AG09319 (cell line): ENCODE data around the gene PROCR.
"Not testable (repeated sequence)": the region's sequence is repeated elsewhere in the genome, so short reads cannot be mapped to it uniquely, and the experiment has no call there.

ENCODE experiments used
- DNase-seq: peaks from one replicate; pipeline ENCODE4 v3.0.0-alpha.2; 2010; ENCODE audit warnings: low read depth; ENCODE audit errors: extremely low read depth
- TF ChIP-seq, protein P1 (sequence below): IDR thresholded peaks from 2 replicates; pipeline ENCODE4 v1.5.1; 2011; ENCODE audit warnings: low read depth, mild to moderate bottlenecking, inconsistent platforms, low read length, moderate library complexity

Gene PROCR

GRCh38 chr20:35150846-35151579, 20.9 kb upstream of the PROCR start:
- TF ChIP-seq, protein P1, sequence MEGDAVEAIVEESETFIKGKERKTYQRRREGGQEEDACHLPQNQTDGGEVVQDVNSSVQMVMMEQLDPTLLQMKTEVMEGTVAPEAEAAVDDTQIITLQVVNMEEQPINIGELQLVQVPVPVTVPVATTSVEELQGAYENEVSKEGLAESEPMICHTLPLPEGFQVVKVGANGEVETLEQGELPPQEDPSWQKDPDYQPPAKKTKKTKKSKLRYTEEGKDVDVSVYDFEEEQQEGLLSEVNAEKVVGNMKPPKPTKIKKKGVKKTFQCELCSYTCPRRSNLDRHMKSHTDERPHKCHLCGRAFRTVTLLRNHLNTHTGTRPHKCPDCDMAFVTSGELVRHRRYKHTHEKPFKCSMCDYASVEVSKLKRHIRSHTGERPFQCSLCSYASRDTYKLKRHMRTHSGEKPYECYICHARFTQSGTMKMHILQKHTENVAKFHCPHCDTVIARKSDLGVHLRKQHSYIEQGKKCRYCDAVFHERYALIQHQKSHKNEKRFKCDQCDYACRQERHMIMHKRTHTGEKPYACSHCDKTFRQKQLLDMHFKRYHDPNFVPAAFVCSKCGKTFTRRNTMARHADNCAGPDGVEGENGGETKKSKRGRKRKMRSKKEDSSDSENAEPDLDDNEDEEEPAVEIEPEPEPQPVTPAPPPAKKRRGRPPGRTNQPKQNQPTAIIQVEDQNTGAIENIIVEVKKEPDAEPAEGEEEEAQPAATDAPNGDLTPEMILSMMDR, result no peak
- no peak for DNase-seq

DNA sequence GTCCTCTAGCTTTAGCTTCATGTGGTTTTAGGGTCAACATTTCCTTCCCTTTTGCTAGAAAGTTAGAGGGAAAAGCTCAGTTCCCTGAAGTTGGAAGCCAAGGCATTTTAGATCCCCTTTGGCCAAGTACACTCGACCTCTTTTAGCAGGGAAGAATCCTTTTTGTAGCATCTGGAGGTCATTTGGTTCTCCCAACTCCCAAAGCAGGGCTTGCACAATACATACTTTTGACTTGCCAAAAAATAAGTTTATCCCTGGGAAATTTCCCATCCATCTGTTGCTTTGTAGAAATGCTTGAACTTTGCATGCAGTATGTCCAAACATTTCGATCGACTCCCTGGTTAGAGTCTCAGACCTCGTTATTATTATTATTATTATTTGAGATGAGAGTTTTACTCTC, 20.1 kb upstream of the PROCR start:
- TF ChIP-seq, protein P1, result no peak
- DNase-seq, result peak; percentile 78

DNA sequence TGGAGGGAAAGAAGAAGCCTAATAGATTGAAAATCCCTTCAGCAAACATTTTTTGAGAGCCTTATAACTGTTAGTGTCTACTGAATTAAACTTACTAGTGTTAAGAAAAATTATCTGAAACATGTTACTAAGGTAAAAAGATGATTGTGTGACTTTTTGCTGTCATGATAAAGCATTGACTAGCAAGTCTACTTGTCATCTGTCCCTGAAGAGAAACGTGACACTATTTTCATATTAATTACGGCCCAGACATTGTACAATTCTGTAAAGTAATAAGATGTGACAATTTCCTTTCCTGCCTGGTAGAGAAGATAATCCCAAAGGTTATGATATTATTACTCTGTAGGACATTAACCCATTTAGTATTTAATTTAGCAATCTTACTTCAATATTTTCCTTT, 15.9 kb upstream of the PROCR start:
- TF ChIP-seq, protein P1, result no peak
- DNase-seq, result no peak

GRCh38 chr20:35156978-35157377, 14.9 kb upstream of the PROCR start:
- TF ChIP-seq, protein P1, result no peak
- no peak for DNase-seq

- not testable (repeated sequence) for DNase-seq
Observed at GRCh38 chr20:35160341-35160740, 11.5 kb upstream of the PROCR start.

DNA sequence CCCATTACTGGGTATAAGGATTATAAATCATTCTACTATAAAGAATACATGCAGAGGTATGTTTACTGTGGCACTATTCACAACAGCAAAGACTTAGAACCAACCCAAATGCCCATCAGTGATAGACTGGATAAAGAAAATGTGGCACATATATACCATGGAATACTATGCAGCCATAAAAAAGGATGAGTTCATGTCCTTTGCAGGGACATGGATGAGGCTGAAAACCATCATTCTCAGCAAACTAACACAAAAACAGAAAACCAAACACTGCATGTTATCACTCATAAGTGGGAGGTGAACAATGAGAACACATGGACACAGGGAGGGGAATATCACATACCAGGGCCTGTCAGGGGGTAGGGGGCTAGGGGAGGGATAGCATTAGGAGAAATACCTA, 7.3 kb upstream of the PROCR start:
- not testable (repeated sequence) for DNase-seq

- TF ChIP-seq, protein P1, result no peak
- no peak for DNase-seq
Observed at GRCh38 chr20:35165221-35166185, 6.4 kb upstream of the PROCR start.

GRCh38 chr20:35166242-35166830, 5.5 kb upstream of the PROCR start:
- TF ChIP-seq, protein P1, result no peak
- no peak for DNase-seq
